ENCODE measurements around the gene ZNF326.
"Not testable (repeated sequence)": the region's sequence is repeated elsewhere in the genome, so short reads cannot be mapped to it uniquely, and the experiment has no call there.

The ZNF326 gene

GRCh38 chr1:89965193-89965768 is 29.6 kb upstream of the ZNF326 start:
- DNase-seq (ENCODE audit: low read depth, low spot score), result no peak

- no peak for DNase-seq (ENCODE audit: low read depth, low spot score)
Observed at GRCh38 chr1:89966656-89967055, 28.3 kb upstream of the ZNF326 start.

- DNase-seq (ENCODE audit: low read depth, low spot score), result no peak
Observed at GRCh38 chr1:89971600-89971999, 23.3 kb upstream of the ZNF326 start.

GRCh38 chr1:89972024-89972423 is 22.9 kb upstream of the ZNF326 start:
- DNase-seq (ENCODE audit: low read depth, low spot score), result no peak

GRCh38 chr1:89973471-89974127 is 21.3 kb upstream of the ZNF326 start:
- no peak for DNase-seq (ENCODE audit: low read depth, low spot score)

GRCh38 chr1:89974256-89974655 is 20.7 kb upstream of the ZNF326 start:
- no peak for DNase-seq (ENCODE audit: low read depth, low spot score)

- DNase-seq (ENCODE audit: low read depth, low spot score), result no peak
Observed at GRCh38 chr1:89974696-89975470, 20.0 kb upstream of the ZNF326 start.

- no peak for DNase-seq (ENCODE audit: low read depth, low spot score)
Observed at GRCh38 chr1:89975540-89976125, 19.3 kb upstream of the ZNF326 start.

- DNase-seq (ENCODE audit: low read depth, low spot score), result no peak
Observed at GRCh38 chr1:89978755-89979154, 16.2 kb upstream of the ZNF326 start.

- DNase-seq (ENCODE audit: low read depth, low spot score), result no peak
Observed at GRCh38 chr1:89980605-89981004, 14.3 kb upstream of the ZNF326 start.

- not testable (repeated sequence) for DNase-seq (ENCODE audit: low read depth, low spot score)
Observed at GRCh38 chr1:89982846-89983245, 12.1 kb upstream of the ZNF326 start.

- not testable (repeated sequence) for DNase-seq (ENCODE audit: low read depth, low spot score)
Observed at GRCh38 chr1:89984564-89985116, 10.3 kb upstream of the ZNF326 start.

- no peak for DNase-seq (ENCODE audit: low read depth, low spot score)
Observed at GRCh38 chr1:89986020-89986419, 8.9 kb upstream of the ZNF326 start.

- DNase-seq (ENCODE audit: low read depth, low spot score), result peak; percentile 60
Observed at GRCh38 chr1:89987159-89987819, 7.6 kb upstream of the ZNF326 start.

GRCh38 chr1:89989099-89989498 is 5.8 kb upstream of the ZNF326 start:
- DNase-seq (ENCODE audit: low read depth, low spot score), result no peak

GRCh38 chr1:89989799-89990198 is 5.1 kb upstream of the ZNF326 start:
- no peak for DNase-seq (ENCODE audit: low read depth, low spot score)

- DNase-seq (ENCODE audit: low read depth, low spot score), result no peak
Observed at GRCh38 chr1:89990976-89991831, 3.7 kb upstream of the ZNF326 start.

GRCh38 chr1:89993541-89993940 is 1.4 kb upstream of the ZNF326 start:
- DNase-seq (ENCODE audit: low read depth, low spot score), result no peak

- no peak for DNase-seq (ENCODE audit: low read depth, low spot score)
Observed at GRCh38 chr1:89994231-89994804, 592 bp upstream of the ZNF326 start.
